ENCODE data around the gene OR51B4.
"Not testable (repeated sequence)": the region's sequence is repeated elsewhere in the genome, so short reads cannot be mapped to it uniquely, and the experiment has no call there.

The OR51B4 gene, protein sequence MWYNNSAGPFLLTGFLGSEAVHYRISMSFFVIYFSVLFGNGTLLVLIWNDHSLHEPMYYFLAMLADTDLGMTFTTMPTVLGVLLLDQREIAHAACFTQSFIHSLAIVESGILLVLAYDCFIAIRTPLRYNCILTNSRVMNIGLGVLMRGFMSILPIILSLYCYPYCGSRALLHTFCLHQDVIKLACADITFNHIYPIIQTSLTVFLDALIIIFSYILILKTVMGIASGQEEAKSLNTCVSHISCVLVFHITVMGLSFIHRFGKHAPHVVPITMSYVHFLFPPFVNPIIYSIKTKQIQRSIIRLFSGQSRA

DNA sequence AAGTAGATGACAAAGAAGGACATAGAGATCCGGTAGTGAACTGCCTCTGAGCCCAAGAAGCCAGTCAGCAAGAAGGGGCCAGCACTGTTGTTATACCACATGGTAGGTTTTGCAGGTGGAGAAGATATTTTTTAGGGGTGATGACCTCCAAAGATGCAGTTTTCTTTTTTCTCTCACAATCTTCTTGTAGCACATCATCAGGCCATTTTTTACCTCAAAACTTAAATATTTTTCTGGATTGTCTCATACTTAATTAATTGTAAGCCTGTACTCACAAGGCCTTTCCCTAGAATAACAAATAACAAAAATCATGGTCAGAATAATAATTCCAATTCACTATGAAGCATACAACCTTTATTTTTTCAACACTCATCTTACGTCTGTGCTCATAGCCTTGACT is at the start of gene OR51B4:
OR51B4 (minus strand) TSS at position 101 of the 400 bp plus-strand sequence; CDS start at position 101, 0 bp downstream.
- no peak for DNase-seq

DNA sequence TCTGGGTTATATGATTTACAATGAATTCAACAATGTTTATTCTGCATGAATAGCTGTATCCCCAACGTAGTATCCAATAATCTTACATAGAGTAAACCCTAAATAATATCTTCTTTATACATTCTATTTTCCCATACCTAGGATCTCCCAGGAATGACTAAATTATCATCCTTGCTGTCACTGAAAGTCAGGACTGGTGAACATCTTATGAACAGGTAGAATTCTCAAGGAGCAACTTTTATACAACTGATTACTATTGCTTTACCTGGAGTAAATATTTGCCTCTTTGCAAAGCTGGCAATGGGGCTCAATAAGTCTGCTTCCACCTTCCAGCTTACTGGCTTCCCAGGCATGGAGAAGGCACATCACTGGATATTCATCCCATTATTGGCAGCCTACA is 49.5 kb upstream of the OR51B4 start, which contains the start of gene OR51B6:
OR51B6 (plus strand) TSS at position 301 of the 400 bp plus-strand sequence; CDS start at position 301, 0 bp downstream.
- DNase-seq: no peak

DNA sequence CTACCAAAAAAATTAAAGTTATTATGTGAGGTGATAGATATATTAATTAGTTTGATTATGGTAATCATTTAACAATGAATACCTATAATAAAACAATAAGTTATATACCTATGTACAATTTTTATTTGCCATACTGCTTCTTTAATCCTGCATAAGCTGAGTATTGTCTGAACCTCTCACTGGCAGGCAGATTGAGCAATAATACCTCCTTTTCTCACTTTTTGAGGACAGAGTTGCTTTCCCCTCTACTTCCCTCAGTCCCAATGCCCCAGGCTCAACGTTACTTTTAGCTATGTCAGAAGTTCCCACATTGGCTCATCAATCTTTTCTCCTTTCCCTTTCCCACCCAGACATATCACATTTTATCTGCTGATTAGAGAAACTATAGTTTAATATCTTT is 47.8 kb upstream of the OR51B4 start:
- DNase-seq: no peak

DNA sequence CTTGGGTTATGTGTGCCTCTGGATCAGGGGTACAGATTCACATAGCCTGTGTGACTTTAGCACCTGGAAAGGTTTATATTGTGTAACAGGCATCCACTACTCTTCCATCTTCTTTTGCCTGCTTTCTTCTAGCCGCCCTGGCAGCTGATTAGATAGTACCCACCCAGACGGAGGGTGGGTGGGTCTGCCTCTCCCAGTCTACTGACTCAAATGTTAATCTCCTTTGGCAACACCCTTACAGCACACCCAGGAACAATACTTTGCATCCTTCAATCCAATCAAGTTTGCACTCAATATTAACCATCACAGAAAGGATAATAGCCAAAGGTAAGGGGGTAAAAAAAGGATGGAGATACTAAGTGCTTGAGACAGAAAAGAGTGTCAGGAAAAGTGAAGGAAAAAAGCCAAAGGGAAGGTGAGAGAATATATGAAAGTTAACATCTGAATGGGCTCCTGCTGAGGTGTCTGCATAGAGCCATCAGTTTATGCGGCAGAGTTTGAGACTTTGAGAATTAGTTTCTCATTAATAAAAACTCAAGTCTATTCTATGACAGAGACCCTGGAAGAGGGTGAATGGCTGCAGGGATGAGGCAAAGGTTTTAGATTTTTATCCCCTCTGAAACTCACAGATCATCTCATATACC is 46.9 kb upstream of the OR51B4 start:
- DNase-seq: no peak

DNA sequence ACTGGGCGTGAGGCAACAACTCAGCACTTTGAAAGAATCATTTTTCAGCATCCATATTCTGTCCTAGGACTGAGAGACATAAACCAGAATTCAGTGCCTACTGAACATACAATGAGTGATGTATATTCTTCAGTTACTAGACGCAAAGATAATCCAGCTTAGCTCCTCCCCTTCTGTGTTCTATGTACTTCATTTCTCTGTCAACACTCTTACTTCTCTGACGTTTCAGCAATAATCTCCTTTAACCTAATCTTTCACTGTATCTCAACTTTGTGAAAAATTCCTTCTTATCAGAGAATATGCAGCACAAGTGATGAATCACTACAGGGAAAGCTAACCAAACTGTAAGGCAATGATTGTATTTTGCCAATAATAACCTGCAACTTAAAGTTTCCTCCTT is 44.1 kb upstream of the OR51B4 start:
- no peak for DNase-seq

DNA sequence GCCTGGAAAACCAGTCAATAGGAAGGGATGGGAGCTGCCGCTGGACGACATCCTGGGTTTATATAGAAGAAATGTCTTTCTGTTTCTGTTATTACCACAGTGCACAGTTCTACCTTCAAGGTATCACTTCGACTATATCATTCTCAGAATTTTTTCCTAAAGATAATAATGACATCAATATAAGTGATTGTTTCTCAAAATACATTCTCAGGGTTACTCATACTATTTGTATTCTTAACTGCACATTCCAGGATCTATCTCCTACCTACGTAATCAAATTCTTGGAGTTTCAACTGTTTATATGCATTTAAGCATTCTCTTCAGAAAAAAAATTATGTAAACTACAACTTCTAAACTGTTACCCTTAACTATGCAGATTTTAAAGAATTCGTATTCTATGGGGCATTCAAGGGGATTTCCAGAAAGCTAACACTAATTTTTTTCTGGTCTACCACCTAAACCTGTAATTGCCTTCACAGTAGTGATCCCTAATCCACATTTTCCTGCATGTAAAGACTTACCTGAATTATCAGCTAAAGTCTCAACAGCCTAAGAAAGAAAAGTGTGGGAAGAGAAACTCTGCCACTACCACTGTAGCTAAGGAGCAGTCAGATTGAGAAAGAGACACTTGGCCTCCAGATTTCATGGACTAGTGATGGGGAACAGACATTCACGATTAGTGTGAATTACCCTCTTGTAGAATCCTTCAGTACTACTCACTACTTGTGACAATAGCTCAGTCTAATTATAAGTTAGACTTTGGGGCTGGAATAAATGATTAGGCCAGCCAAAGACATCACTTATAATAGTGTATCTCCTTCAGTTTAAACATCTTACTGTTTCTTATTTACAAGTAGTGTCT is 42.0 kb upstream of the OR51B4 start, which contains the start of gene OR51B5:
OR51B5 (minus strand) TSS at position 51 of the 862 bp plus-strand sequence; CDS start at position 51, 0 bp downstream.
- DNase-seq: no peak

DNA sequence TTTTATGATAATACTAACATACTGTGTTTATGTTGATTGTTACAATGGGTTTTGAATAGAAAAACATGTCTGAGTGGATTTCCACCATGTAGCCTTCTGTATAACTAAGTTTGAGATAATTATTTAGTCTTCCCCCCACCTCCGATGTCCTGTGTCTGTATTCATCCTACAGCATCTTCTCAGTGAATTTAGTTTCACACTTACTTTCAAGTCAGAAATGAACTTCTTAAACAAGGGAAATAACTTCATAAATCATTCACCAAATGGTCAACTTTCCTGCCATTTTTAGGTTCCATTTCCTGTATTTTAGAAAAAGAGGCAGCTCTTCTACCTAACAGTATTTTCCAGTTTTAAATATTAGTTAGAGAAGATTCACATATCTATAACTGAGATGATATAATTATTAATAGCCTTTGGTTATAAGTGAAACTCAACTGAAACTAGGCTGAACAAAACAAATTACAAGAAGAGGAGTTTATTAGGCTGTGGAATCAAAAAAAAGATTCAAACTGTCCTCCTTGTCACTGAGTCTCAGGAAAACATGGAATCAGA is 38.1 kb upstream of the OR51B4 start:
- no peak for DNase-seq

DNA sequence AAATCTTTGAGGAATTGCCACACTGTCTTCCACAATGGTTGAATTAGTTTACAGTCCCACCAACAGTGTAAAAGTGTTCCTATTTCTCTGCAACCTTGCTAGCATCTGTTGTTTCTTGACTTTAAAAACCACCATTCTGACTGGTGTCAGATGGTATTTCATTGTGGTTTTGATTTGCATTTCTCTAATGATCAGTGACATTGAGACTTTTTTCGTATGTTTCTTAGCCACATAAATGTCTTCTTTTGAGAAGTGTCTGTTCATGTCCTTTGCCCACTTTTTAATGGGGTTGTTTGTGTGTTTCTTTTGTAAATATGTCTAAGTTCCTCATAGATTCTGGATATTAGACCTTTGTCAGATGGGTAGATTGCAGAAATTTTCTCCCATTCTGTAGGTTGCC is 35.5 kb upstream of the OR51B4 start:
- not testable (repeated sequence) for DNase-seq

DNA sequence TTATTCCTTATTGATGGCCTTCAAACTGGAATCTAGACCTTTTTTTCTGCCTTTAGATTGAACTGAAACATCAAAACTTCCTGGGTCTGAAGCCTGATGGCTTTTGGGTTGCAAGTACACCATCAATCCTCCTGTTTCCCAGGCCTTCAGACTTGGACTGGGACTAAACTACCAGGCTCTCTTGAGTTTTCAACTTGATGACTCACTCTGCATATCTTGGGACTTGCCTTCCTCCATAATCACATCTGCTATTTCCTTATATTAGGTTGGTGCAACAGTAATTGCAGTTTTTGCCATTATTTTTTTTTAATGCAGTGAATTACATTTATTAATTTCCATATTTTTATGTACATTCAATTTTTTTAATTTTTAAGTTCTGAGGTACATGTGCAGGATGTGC is 34.6 kb upstream of the OR51B4 start:
- DNase-seq: no peak

DNA sequence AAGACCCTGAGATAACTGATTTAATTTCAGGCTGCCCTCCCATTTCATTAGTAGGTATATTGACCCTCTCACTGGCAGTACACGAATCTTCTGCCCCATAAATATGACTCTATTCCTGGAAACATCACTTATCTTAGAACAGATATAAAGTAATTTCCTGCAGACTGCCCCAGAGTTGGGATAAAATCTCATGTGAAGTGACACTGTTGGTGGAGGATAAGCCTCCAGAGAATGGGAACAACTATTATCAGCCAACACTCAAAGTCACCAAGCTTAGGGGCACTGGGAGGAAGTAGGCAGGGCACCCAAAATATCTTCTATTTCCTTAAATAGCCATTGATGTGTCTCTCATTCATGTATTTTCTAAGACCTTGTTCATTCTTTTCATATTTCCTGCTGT is 33.4 kb upstream of the OR51B4 start:
- no peak for DNase-seq

DNA sequence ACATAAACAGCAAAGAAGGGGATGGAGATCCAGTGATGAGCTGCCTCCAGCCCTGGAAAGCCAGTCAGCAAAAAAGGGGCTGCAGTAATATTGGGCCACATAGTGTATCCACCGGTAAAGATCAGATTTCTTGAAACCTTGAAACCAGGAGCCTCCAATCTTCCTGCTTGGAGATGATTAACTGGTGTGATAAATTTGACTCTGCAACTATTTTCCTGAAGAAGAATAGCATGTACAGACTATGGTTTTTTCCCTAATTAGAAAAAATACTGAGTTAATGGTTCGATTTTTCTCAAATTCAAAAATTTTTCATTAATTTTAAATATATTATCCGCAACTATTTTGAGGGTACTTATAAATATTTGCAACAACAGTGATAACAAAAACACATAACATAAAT is 22.5 kb upstream of the OR51B4 start, which contains the start of gene OR51B2:
OR51B2 (minus strand) TSS at position 101 of the 400 bp plus-strand sequence; CDS start at position 101, 0 bp downstream.
- no peak for DNase-seq

DNA sequence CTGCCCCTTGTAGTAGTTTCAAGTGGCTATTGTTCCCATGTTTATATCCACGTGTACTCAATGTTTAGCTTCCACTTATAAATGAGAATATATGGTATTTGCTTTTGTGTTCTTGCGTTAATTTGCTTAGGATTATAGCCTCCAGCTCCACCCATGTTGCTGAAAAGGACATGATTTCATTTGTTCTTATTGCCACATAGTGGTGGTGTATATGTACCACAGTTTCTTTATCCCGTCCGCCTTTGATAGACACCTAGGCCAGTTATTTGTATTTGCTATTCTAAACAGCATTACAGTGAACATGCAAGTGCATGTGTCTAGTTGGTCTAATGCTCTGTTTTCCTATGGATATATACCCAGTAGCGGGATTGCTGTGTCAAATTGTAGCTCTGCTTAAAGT is 15.5 kb upstream of the OR51B4 start:
- DNase-seq: no peak

DNA sequence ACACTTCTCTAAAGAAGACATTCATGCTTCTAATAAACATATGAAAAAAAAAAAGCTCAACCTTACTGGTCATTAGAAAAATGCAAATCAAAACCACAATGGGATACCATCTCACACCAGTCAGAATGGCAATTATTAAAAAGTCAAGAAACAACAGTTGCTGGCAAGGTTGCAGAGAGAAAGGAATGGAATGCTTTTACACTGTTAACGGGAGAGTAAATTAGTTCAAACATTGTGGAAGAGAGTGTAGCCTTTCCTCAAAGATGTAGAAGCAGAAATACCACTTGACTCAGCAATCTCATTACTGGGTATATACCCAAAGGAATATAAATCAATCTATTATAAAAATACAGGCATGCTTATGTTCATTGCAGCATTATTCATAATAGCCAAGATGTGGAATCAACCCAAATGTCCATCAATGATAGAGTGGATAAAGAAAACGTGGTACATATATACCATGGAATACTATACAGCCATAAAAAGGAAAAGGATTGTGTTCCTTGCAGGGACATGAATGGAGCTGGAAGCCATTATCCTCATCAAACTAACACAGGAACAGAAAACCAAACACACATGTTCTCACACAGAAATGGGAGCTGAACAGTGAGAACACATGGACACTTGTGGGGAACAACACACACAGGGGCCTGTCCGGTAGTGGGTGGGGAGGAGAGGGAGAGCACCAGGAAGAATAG is 11.7 kb upstream of the OR51B4 start:
- not testable (repeated sequence) for DNase-seq

DNA sequence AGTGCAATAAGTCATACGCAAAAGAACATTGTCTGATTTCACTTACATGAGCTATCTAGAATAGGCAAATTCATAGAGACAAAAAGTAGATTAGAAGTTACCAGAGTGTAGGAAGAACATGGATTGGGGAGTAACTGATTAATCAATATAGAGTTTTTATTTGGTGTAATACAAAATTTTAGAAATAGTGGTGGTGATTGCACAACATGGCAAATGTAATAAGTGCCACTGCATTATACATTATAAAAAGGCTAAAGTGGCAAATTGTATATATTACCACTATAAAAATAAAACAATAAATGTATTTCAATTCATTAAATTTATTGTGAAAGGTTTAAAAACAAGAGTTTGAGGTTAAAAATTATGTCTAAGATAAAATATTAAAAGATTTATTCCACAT is 8.7 kb upstream of the OR51B4 start:
- no peak for DNase-seq

DNA sequence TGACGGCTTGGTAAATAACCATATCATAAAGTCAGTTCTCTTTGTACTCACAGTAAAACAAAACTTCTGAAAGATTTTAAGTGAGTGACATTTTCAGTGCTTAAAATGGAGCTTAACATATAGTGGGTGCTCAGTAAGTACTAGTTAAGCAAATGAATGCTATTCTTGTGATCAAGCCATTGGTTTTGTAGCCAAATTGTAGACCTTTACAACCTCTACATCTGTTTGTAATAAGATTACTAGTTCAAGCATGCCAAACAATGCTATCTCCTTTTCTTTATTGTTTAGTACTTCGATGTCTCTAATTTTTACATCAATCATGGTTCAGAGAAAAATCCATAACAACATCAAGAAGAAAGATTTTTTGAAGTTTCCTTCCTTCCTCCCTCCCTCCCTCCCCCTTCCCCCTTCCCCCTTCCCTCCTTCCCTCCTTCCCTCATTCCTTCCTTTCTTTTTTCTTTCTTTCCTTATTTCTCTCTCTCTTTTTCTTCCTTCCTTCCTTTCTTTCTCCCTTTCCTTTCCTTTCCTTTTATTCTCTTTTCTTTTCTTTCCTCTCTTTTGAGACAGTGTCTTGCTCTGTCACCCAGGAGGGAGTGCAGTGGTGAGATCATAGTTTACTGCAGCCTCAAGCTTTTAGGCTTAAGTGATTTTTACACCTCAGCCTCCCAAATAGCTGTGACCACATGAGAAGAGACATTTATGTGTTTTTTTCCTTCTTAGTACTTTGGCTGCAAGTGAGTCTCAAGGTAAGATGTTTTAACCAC is 5.7 kb upstream of the OR51B4 start:
- no peak for DNase-seq

DNA sequence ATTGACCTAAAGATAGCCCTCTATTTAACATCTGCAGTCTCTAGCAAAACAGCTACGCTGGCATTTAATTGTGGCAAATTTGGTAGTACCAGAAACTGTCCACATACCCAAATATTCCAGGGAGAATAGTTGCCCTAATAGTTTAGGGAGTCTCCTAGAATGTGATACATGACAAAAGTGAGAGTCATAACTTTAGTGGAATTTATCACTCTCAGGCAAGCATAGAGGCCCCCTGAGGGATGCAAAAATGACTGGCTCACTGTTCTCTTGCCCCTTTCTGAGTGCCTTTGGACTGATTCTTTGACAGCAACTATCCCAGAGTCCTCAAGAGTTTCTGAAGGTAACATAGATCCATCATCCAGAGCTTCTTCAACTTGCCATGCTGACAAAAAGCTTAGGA is 2.3 kb upstream of the OR51B4 start:
- no peak for DNase-seq

DNA sequence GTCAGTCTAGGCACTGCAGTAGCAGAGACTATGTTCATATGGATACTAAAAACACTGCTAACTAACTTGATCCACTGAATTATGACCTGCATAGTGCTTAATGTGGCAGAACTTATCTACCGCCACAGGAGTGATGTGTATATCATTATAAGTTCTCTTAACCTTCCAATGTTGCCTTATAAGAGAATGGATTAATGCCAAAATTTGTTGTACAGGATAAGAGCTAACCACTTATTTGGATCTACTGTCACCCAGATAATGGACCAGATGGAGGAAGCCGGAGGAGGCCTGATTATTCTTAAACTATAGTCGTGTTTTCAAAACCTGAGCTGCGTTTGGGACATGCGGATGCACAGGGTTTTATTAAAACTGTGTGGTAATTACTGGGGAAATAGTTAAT is 1.9 kb upstream of the OR51B4 start:
- no peak for DNase-seq

DNA sequence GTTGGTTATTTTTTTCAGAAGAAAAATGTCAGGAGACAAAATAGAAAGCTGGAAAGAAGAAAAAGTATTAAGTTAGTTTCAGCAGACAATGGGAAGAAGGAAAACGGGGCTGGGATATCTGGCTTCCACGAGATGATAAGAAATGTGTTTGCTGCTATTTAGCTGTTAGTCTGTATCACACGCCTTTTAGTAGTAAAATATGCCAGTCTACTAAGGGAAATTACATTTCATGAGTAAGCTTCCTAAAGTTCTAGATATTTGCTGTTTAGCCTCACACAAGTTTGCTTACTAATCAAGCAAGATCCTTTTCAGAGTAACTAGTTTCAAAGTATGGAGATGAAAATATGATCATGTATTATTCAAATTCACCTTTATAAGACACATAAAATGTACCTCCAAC is 1.5 kb downstream of the OR51B4 start:
- no peak for DNase-seq

DNA sequence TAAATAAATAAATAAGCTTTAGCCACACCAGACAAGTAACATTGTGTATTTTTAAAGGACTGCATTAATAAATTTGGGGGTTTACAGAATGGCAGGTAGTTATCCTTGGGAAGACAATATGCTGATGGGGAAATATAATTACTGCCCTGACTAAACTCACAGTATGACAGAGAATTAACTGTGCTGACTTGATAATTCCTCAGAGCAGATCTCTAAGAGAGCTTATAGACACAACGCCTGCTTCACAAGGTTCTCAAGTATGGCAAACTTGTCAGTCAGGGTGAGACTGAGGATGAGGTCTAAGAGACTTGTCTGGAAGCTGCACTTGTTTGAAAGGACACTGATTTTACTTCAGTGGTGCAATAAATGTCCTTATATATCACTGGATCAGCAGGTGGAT is 3.3 kb downstream of the OR51B4 start:
- DNase-seq: no peak

DNA sequence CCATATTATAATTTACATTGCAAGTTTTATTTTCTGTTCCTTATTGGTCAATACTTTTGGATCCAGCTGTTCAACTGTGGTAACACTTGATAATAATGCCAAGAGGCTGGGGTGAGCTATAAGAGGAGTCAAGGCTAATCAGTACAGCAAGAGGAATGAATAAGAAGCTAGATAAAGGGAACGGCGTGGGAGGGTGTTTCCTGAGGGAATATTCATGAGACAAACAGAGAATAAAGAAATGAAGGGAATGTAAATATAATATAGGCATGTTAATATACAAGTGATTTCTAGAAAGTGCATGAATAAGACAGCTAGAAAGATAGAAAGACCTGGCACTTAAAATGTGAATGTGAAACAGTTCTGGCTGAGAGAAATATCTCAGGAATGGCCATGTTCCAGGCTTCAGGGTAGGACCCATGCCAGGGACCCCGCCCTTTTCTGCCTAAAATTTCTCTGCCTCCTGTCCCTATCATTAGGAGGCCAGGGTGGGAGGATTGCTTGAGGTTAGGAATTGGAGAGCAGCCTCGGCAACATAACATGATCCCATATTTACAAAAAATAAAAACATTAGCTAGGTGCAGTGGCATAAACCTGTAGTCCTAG is 3.9 kb downstream of the OR51B4 start:
- DNase-seq: no peak

Data from amygdala (tissue), 56 donors.